NCI-H2107 (cell line): ENCODE measurements around the gene CPEB3.

Experiments
- DNase-seq: peaks from one replicate; lab custom pipeline; 2025; lab: John Stamatoyannopoulos, UW

CPEB3 gene

DNA sequence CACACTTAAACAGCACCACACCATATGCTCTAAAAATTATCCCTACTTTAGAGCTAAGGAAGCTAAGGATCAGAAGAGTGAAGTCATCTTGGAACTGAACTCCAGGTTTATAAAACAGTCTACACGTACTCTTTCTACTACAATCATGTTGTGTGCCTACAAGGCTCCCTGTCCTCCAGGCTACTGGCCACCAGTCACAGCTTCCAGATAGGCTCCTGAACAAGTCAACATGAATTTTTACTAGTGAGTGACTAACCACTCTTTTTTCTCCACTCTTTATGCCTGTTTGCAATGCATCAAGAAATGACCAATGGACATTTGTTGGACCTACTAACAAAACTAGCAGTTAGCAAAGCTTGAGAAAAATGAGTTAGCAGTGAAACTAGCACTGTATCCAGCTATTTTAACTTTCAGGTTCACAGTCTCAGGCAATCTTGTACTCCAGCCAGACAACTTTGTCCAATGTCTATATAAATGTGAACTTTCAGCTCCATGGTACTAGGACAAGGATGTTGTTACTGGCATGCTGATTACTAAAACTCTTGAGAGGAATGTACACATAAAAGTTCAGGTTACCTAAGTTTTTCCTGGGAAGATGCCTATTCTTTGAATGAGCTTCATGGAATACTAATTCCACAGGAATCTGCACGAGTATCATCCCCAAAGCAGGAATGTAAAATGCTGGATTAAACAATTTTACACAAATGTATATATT lies 187.3 kb downstream of the CPEB3 start:
- DNase-seq, result no peak

DNA sequence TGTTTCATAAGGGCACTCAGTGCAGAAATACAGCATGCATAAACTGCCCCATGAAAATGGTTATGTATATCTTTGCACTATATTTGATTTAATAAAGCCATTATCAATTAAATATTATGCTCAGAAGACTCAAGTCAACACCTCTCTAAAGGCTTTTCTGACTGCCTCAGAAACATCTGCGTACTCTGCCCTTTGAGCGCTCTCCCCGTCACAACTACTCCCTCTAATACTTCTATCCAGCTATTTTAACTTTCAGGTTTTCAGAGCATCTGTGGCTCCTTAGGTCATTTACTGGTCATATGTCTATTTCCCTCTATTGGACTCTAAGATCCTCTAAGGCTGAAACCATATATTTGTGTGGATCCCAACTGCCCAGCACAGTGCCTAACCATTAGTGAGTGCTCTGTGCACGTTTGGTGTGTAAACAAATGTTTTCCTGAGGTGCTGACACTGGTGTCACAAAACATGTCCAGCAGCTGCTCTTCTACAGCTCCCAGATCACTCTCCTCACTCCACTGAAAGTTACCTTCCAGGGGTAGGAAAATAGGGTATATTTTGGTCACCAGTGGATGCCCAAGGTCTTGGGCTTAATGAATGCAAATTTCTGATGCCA lies 188.2 kb downstream of the CPEB3 start:
- DNase-seq, result no peak

DNA sequence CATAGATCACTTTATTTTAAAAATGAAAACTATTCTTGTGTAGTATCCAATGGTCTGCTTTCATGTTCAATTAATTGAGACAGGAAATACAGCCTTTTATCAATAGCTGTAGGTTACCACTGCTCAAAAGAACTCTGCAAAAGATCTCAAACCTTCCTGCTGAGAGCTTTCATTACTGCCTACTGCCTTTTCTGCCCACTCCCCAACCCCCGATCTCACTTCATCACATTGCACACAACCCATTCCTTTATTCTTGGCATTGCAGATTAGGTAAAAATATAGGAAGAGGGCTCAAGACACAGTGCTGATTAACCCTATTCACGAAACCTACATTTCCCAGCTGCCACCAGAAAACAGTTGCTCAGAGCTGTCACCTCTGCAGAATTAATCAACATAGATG lies 195.9 kb downstream of the CPEB3 start:
- no peak for DNase-seq

DNA sequence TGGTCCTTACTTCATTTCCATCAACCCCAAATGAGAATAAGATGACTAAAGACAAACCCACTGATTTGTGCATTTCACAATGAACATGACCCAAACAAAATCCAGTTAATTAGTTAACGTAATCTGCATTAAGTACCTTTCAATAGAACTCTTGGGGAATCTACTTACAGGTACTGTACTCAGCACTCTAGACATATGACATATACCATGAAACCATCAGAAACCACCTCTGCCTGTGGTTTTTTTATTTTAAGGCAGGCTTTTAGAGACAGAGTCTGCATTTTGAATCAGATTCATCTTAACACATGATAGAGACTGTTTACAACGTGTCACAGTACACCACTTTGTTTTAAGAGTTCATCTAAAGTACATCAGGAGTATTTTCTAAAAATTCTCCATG lies 198.9 kb downstream of the CPEB3 start:
- DNase-seq, result no peak

DNA sequence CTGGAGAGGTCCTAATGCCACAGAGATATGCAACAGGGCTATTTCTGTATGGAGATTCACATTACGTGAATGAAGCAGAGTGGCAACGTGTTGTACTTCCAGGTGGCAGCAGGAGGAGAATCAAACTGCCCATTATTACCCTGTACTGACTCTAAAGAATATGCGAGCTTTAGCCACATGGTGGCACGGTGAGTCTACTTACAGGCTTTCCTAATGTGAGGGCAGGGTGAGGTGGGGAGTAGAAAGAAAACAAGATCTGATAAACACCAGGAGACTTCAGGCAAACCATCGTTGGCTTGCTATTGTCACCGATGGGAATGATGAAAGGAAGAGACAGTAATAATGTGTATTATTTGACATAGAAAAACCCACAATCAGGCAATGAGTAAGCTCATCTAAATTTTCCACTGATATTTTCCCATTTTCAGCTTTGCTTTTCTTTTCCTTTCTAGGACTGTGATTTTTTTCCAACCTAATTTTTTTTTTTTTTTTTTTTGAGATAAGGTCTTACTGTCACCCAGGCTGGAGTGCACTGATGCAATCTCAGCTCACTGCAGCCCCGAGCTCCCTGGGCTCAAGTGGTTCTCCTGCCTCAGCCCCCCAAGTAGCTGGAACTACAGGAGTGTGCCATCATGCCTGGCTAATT lies 203.0 kb downstream of the CPEB3 start:
- DNase-seq, result peak; percentile 10

DNA sequence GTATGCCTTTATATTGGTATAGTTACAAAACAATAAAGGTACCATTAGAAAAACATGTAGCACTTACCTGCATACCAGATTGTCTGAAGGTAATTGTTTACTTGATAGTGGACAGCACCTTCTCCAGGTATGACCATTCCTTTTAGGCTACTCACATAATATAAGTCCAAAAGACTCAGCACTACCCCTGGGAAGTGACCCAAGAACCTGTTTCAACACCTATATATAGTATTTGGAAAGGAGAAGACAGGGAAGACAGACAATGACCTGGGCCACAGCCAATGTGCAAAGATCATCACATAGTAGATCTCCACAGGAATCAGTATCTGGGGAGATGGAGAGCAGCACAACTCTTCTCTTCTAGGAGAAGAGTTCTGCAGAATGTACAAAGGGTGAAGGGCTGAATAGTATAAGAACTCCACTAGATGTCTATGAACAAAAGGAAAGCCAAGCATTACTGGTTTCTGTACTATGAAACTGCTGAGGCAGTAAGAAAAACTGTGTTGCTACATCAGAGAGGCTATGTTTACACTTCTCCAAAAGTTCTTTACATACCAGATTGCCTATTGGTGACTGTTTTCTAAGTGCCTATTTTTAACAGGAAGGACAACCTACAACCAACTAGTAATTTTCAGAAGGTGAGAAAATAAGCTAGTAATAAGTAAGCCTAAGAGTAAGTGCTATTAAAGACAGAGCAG lies 208.1 kb downstream of the CPEB3 start:
- DNase-seq, result no peak

DNA sequence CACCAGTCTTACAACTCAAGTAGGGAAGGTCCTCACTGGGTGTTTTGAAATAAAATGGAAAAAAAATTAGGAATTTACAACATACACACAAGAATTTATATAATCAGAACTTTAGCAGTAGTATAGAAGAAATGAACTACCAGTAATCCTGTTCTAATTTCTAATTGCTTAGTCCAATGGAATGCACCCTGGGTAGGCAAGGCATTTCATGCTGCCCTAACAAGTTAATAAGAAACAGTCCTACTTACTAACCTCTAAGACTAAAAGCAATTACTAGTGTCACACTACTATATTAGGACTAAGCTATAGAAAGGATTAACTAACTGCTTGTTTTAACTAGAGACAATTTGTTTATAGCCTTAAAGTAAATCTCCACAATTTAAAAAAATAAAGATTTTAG lies 209.2 kb downstream of the CPEB3 start:
- DNase-seq, result no peak

DNA sequence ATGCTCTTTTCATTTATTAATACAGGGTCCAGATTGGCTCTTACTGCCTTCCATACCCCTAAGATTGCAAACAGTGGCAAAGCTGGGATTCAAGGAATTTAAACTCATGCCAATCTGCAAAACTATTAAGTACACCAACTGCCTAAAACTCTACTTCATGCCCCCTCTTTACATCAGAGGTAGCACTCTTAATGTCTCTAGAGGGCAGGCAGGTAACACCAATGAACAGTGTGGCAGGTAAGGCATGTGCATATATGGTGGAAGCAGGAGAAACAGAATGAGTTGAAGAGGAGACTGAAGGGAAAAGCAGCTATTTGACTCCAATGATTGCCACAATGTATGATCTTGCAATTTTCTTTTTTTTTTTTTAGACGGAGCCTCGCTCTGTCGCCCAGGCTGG lies 210.6 kb downstream of the CPEB3 start:
- DNase-seq, result no peak

DNA sequence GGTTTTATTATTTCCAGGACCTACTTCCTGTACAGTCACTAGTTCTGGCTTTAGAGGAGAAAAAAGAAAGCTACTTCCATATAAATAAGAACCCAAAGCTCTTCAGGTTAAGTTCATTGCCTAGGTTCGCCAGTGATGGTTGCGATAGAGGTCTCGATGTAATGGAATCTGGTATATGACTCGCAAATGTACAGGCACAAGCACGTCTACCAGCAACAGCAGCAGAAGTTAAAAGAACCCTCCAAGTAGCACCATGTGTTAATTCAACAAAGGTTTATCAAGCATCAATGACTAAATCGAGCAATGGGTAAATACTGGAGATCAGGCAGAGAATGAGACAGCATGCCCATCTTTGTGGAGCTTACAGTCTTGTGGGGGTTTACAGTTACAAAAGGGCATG lies 211.9 kb downstream of the CPEB3 start:
- no peak for DNase-seq

DNA sequence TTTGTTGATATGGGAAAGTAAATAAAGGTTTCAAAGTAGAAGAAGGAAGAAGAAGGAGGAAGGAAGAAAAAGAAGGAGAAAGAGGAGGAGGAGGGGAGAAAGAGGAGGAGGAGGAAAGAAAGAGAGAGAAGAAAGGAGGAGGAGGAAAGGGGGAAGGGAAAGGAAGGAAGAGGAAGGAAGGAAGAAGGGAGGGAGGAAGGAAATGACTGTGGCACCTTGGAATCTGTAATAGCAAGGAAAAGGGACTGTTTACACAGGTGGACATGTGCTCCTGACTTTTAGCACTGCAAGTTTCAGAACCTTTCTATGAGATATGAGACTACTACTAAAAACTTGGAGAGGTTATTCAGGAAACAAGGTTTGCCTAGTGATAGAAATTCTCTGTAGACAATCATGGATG lies 214.2 kb downstream of the CPEB3 start:
- no peak for DNase-seq

DNA sequence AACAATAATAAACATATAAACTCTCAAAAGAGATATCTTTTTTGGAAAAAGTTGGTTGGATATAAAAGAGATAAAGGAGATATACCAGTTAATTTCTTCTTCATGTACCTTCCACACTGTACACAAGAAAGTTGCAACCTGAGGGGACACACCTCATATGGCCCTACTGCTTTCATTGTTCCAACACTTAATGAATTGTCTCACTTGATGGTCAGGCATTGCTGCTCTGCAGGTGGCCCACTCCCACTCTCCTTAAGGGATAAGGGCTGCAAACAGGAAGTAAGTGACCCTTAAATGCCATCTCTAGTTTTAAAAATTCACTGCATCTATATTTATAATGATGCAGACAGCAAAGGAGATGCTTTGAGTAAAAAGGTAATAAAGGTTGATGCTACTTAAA lies 215.0 kb downstream of the CPEB3 start:
- no peak for DNase-seq

DNA sequence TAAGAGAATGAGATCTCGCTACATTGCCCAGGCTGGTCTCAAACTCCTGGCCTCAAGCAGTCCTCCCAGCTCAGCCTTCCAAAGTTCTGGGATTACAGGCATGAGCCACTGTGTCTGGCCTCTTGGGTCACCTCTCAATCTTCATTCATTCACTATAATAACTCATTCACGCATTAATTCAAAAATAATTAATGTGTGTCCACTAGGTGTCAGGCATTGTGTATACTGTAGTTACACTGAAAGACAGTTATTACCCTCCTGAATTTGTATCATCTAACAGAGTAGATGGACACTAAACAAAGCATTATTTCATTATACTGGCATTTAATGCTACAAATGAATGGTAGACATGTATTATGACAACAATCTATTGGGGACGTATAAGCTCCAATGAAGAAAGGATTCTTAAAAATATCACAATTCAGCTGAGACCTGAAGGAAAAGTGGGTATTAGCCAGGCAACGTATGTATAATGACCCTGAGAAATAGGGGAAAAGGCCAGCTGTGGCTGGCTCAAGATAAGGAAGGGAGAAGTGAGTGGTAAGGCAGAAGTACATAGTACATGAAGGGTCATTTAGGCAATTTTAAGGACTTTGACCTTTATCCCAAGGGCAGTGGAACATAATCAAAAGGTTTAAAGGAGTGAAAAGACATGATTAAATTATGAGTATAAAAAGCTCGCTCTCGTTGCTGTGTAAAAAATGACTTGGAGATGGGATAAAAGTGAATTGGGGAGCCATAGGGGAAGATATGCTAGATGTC lies 216.6 kb downstream of the CPEB3 start:
- DNase-seq, result no peak

DNA sequence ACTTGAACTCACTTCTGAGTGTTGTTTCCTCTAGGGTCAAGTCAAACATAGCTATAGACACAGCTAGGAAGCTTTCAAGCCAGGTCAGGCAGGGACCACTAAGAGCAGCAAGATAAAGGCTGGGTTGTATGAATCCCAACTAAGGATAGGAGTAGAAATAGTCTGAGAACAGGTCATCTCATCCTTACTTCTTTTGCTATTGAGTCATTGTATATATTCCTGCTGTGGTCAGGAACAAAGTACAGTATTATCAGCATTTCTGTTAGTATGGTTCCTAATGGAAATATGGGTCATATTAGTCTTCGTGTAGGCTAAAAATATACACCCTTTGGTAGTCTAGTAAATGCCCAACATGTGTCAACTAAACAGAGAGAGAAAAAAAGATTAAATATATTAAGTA lies 222.0 kb downstream of the CPEB3 start:
- no peak for DNase-seq

DNA sequence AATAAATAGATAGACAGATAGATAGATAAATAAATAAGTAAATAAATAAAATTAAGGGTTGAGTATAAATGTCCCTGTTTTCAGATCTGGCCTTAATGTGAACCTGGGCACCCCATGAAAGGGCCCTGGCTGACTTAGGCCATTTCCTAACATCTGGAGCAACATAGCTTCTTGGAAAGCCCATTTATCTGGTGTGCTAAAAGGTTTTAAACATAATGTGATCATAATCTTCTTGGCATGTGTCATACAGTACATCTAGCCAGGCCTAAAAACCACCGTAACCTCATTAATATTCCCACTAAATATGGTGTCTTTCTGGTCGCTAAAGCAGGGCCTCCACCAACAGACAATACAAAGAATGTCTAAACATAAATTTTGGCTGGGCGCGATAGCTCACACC lies 224.5 kb downstream of the CPEB3 start:
- DNase-seq, result no peak

DNA sequence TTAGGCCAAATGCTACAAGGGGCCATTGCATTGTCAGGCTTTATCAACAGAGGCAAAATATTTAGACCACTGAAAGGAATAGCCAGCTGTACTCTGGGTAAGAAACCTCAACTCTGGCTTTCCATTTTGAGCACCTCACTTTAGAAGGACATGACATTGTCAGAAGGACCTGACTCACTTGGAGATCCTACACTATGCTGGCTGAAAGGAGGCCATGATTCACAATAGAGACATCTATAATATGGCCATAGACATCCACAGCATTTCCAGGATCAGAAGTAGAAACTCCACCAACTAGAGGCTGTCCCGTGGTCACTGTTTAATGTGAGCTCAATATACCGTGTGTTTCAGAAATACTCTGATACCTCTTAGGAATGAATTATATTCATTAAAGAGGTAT lies 226.4 kb downstream of the CPEB3 start:
- no peak for DNase-seq

DNA sequence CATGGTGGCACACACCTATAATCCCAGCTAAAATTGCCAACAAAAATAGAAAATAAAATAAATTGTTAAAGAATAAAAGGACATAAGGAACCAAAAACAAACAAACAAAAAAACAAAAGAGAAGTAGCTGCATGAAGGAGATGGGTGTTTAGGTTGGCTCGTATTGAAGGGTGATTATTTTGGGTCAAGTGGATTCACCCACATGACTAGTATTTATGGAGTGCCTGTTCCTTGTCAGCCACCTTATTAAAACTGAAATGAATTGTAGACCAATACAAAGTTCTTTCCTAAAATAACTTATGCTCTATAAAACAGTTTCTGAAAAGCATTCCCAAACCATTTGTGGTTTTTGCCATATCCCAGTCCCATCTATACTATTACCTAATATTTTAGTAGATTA lies 228.6 kb downstream of the CPEB3 start:
- DNase-seq, result no peak

DNA sequence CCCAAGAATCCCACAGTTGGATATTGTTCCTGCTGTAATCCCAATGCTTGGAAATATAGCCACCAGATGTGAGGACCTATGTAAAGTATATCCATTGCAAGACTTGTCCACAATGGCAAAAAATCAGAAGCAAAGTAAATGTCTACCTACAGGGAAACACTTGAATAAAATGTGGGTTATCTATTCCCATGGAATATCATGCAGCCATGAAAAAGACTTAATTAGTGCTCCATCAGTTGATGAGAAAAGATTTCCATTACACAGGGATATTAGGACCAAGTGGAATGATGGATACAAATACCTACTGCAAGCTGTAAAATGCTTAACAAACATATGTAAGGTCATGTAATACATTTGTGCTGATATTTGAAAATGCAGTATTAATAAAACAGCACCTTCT lies 236.1 kb downstream of the CPEB3 start:
- DNase-seq, result no peak

DNA sequence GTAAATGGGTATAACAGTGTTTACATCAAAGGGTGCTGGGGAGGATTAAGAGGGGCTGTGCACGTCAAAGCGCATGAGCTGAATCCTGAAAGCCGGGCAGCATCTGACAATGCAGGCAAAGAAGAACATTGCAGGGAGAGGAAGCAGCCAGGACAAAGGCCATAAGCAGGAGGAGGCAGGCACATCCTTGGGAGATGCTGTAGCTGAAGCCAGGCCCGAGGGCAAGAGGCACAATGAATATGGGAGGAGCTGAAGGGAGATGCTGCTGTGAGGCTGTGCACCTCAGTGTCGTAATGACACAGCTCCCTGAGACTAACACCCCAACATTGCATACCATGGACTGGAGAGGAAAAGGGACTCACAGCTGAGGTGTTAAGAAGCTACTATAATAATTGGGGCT lies 238.1 kb downstream of the CPEB3 start:
- DNase-seq, result no peak

DNA sequence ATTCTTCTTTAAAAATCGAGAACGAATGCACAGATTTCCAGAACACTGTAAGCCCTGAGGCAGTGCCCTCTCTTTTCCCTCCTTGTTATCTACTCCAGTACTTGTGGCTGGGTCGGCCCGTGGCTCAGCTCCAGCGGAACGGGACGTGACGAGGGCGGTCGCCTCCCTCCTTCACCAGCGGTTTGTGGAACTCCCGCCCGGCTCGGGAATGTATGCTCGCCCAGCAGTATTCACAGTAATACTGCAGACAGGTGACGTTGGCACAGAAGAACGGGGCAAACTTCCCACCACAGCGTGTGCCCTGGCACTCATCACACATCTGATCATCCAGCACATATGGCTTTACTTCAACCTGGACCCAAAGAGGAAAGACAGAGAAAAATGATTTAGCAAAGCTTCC lies 238.8 kb downstream of the CPEB3 start:
- no peak for DNase-seq

DNA sequence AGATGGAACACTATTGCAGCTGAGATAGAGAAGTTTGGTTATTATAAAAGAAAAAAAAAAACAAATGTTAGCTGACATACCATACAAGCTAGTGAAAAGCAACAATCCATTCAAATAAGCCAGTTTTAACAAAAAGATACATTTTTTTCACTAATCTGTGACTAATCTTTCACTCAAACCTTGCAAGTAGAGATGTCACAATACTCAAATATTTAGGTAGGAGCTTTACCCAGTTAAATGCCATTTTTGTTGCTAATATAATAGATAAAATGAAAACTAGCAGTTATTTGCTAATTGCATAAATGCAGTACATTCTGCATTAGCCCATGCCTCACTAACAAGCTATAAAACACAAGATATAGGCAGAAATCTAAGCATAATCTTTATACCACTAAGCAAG lies 243.7 kb downstream of the CPEB3 start:
- DNase-seq, result no peak

DNA sequence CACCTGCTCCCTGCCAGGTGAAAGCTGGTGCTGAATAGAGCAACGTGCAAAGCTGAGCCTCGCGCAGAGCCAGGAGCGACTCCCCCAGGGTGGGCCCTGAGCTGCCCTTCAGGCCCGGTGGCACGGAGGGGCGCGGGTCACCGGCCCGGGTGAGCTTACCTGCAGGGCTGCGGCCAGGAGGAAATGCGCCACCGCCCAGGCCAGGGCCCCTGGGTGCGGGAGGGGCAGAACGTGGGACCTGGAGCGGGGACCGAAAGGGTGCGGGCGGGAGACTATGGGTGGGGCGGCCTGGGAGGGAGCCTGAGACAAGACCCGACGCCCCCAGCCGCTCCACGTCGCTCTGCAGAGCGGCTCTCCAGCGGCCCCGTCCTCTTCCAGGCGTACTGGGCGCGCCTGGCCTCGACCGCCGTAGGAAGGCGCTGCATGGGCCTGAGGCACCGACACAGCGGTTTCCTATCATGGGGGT lies 245.2 kb downstream of the CPEB3 start:
- DNase-seq, result no peak

DNA sequence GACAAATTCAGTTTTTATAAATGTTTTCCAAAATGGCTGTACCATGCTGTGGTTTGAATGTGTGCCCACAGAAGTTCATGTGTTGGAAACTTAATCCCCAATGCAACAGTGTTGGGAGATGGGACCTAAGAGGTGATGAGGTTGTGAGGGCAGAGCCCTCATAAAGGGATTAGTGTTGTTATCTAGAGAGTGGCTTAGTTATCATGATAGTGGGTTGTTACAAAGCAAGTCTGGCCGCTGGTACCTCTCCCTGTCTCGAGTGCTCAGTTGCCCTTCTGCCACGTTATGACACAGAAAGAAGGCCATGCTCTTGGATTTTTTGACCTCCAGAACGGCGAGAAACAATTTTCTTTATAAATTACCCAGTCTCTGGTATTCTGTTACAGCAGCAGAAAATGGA lies 248.3 kb downstream of the CPEB3 start:
- DNase-seq, result no peak
